Mesenchymal stem cell (in vitro differentiated cells and primary cell): ENCODE measurements around the gene MIDN.
A peak's percentile ranks its signal among the peaks of the same experiment; 100 is the strongest.

Experiments
- DNase-seq: peaks from one replicate; pipeline ENCODE4 v3.0.0-alpha.2; 2013
- H2AFZ ChIP-seq: one replicate; pipeline ENCODE4 v1.6.1; 2013; ENCODE audit warnings: low read depth, mild to moderate bottlenecking, control low read depth, inconsistent platforms, low read length, moderate library complexity
- H2AK5ac ChIP-seq: 2 replicates; pipeline ENCODE4 v1.6.1; 2013; ENCODE audit warnings: low read length, moderate library complexity, mild to moderate bottlenecking, inconsistent platforms; ENCODE audit not compliant: severe bottlenecking
- H2BK120ac ChIP-seq: one replicate; pipeline ENCODE4 v1.6.1; 2013; ENCODE audit warnings: low read depth, mild to moderate bottlenecking, inconsistent platforms, low read length, moderate library complexity
- H2BK12ac ChIP-seq, 2 experiments: one replicate each; pipeline ENCODE4 v1.6.1; 2013; ENCODE audit warnings: inconsistent platforms in 2 of 2, low read length in 2 of 2, mild to moderate bottlenecking in 2 of 2, moderate library complexity in 2 of 2, control low read depth in 1 of 2
- H2BK15ac ChIP-seq: one replicate; pipeline ENCODE4 v1.6.1; 2013; ENCODE audit warnings: mild to moderate bottlenecking, low read depth, inconsistent platforms; ENCODE audit not compliant: poor library complexity, severe bottlenecking
- H2BK5ac ChIP-seq: 2 replicates; pipeline ENCODE4 v1.6.1; 2013; ENCODE audit warnings: low read depth, mild to moderate bottlenecking, low read length, control low read depth, inconsistent platforms; ENCODE audit not compliant: poor library complexity, severe bottlenecking
- H3K14ac ChIP-seq, 2 experiments: one replicate each; pipeline ENCODE4 v1.6.1; 2013; ENCODE audit warnings: inconsistent platforms in 2 of 2, low read length in 2 of 2, control low read depth in 1 of 2, mild to moderate bottlenecking in 1 of 2, moderate library complexity in 1 of 2
- H3K18ac ChIP-seq, 2 experiments: one replicate each; pipeline ENCODE4 v1.6.1; 2013; ENCODE audit warnings: inconsistent platforms in 2 of 2, low read length in 2 of 2, control low read depth in 1 of 2, low read depth in 1 of 2, mild to moderate bottlenecking in 1 of 2
- H3K23ac ChIP-seq, 2 experiments: one replicate each; pipeline ENCODE4 v1.6.1; 2013; ENCODE audit warnings: inconsistent platforms in 2 of 2, low read length in 2 of 2, mild to moderate bottlenecking in 2 of 2, moderate library complexity in 2 of 2, control low read depth in 1 of 2
- H3K27ac ChIP-seq: 2 replicates; pipeline ENCODE4 v1.5.1; 2013; ENCODE audit warnings: mild to moderate bottlenecking, moderate library complexity, low read length, control low read depth, inconsistent platforms; ENCODE audit not compliant: poor library complexity, severe bottlenecking
- H3K27me3 ChIP-seq, 2 experiments: 2 replicates each; pipeline versions ENCODE4 v1.6.1 to v1.7.0; 2013; ENCODE audit warnings: low read length in 2 of 2, mild to moderate bottlenecking in 2 of 2, moderate library complexity in 2 of 2, control low read depth in 1 of 2, inconsistent platforms in 1 of 2; ENCODE audit not compliant: control insufficient read depth in 1 of 2, insufficient read depth in 1 of 2
- H3K36me3 ChIP-seq, 2 experiments: 2 replicates each; pipeline versions ENCODE4 v1.6.1 to v1.7.0; 2013; ENCODE audit warnings: low read length in 2 of 2, control low read depth in 1 of 2, inconsistent platforms in 1 of 2, low read depth in 1 of 2, mild to moderate bottlenecking in 1 of 2; ENCODE audit not compliant: insufficient read depth in 2 of 2, control insufficient read depth in 1 of 2
- H3K4ac ChIP-seq, 2 experiments: one replicate each; pipeline ENCODE4 v1.6.1; 2013; ENCODE audit warnings: inconsistent platforms in 2 of 2, low read length in 2 of 2, mild to moderate bottlenecking in 2 of 2, moderate library complexity in 2 of 2, control low read depth in 1 of 2, low read depth in 1 of 2
- H3K4me1 ChIP-seq: 2 replicates; pipeline ENCODE4 v1.6.1; 2013; ENCODE audit warnings: low read depth, low read length, control low read depth; ENCODE audit not compliant: control insufficient read depth, insufficient read depth
- H3K4me2 ChIP-seq: 2 replicates; pipeline ENCODE4 v1.6.1; 2013; ENCODE audit warnings: low read length, mild to moderate bottlenecking, inconsistent platforms; ENCODE audit not compliant: poor library complexity, severe bottlenecking
- H3K4me3 ChIP-seq, 2 experiments: 2 replicates each; pipeline versions ENCODE4 v1.5.1 to v1.7.0; 2013; ENCODE audit warnings: low read length in 2 of 2, mild to moderate bottlenecking in 2 of 2, control low read depth in 1 of 2, low read depth in 1 of 2; ENCODE audit not compliant: insufficient read depth in 1 of 2
- H3K79me1 ChIP-seq: replicated peaks from 2 replicates; pipeline ENCODE4 v1.6.1; 2013; ENCODE audit warnings: mild to moderate bottlenecking, control low read depth, low read length, inconsistent platforms; ENCODE audit not compliant: poor library complexity, severe bottlenecking
- H3K9ac ChIP-seq: 2 replicates; pipeline ENCODE4 v1.7.0; 2013; ENCODE audit warnings: mild to moderate bottlenecking, low read length, moderate library complexity
- H3K9me3 ChIP-seq: 2 replicates; pipeline ENCODE4 v1.7.0; 2013; ENCODE audit warnings: mild to moderate bottlenecking, low read length; ENCODE audit not compliant: control insufficient read depth
- H4K8ac ChIP-seq: one replicate; pipeline ENCODE4 v1.6.1; 2013; ENCODE audit warnings: inconsistent platforms, mild to moderate bottlenecking, low read length, moderate library complexity
- H4K91ac ChIP-seq: one replicate; pipeline ENCODE4 v1.6.1; 2013; ENCODE audit warnings: mild to moderate bottlenecking, low read length, inconsistent platforms
- WGBS: methylation state at CpG from one replicate; pipeline ENCODE4 v1.1.7; 2013; ENCODE audit warnings: mixed read lengths; 5-methylcytosine and 5-hydroxymethylcytosine counted together

The MIDN gene

DNA sequence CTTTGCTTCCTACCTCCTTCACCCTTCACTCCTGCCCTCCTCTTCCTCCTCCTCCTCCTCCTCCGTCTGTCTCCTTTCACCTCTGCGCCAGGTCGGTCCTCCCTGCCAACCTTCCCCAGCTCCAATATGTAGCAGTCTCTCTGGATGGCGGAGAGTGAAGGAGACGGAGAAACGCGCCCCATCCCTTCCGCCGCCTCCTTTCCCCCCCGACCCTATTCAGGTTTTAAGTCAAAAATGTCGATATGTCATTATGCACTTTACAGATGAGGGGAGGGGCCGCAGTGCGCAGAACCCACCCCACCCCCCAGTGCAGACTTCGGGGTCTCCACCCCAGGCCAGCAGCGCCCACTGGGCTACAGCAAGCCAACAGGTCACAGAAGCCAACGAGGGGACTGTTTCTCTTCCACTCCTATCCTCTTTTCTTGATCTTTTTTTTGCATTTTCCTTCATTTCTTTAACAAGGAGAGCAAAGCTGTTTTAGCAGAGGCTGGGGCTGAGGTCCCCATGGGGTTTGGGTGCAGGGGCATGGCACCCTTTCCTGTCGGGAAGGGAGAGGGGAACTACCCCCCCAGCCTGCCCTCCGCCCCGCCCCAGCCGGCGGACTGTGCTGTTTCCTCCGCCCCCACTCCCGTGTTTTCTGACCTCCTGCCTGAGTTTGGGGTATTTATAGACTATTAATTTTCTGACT, 9.2 kb downstream of the MIDN start:
- DNase-seq: no peak
- Histone ChIP-seq H2BK5ac (no peak overlapping the region), H3K23ac (peak overlapping the region in 1 of 2 experiments; percentile 19), H3K14ac (no peak overlapping the region), H3K27me3 (no peaks in the 10 kb centered on the region), H2AFZ (no peak overlapping the region), H3K18ac (peak overlapping the region in 1 of 2 experiments; percentile 71), H3K4me1 (peaks cover 81% of the 10 kb centered on the region), H3K4ac (no peak overlapping the region), H2AK5ac (no peak overlapping the region), H3K27ac (peak overlapping the region; percentile 57), H3K9me3 (no peaks in the 10 kb centered on the region), H3K4me3 (peak overlapping the region in 1 of 2 experiments; percentile 33), H4K8ac (peak overlapping the region; percentile 66), H3K9ac (peak overlapping the region; percentile 81), H4K91ac (no peak overlapping the region), H2BK12ac (no peak overlapping the region), H2BK15ac (no peak overlapping the region), H3K36me3 (peaks cover 43 to 66% of the 10 kb centered on the region in 2 experiments), H3K4me2 (no peak overlapping the region), H3K79me1 (peaks cover 4% of the 10 kb centered on the region), H2BK120ac (no peak overlapping the region)
- 77% methylated on average over 22 of the region's 23 CpGs for WGBS

DNA sequence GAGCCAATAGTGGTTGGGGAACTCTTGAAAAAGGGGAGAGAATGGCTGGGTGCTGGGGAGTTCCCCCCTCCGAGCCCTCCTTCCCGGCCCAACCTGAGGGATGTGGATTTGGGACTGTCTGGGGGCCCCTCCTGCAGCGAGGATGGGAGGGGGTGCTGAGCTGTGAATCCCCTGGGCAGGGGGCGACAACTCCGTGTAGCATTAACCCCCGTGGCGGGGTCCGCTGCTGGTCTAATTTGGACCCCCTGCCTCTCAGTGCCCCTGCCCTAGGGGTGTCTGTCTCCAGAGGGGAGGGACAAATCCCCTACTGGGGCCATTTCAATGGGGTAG, 9.7 kb downstream of the MIDN start:
- no peak overlapping the region for H3K4me2 ChIP-seq
- H3K4me1 ChIP-seq: peaks cover 86% of the 10 kb centered on the region
- 77% methylated on average over 5 of the region's 8 CpGs for WGBS
- H2AK5ac ChIP-seq: no peak overlapping the region
- H2BK5ac ChIP-seq: no peak overlapping the region
- DNase-seq: no peak
- no peak overlapping the region for H2BK12ac ChIP-seq
- H2BK15ac ChIP-seq: no peak overlapping the region
- peak overlapping the region; percentile 52 for H2BK120ac ChIP-seq
- H3K4ac ChIP-seq: no peak overlapping the region
- peaks cover 4% of the 10 kb centered on the region for H3K79me1 ChIP-seq
- no peaks in the 10 kb centered on the region for H3K27me3 ChIP-seq
- H3K9ac ChIP-seq: peak overlapping the region; percentile 81
- H3K14ac ChIP-seq: no peak overlapping the region
- H3K18ac ChIP-seq: no peak overlapping the region
- H3K9me3 ChIP-seq: no peaks in the 10 kb centered on the region
- peak overlapping the region; percentile 57 for H3K27ac ChIP-seq
- no peak overlapping the region for H2AFZ ChIP-seq
- H3K36me3 ChIP-seq: peaks cover 43 to 63% of the 10 kb centered on the region in 2 experiments
- H4K91ac ChIP-seq: no peak overlapping the region
- peak overlapping the region in 1 of 2 experiments; percentile 19 for H3K23ac ChIP-seq
- H4K8ac ChIP-seq: no peak overlapping the region
- no peak overlapping the region for H3K4me3 ChIP-seq

DNA sequence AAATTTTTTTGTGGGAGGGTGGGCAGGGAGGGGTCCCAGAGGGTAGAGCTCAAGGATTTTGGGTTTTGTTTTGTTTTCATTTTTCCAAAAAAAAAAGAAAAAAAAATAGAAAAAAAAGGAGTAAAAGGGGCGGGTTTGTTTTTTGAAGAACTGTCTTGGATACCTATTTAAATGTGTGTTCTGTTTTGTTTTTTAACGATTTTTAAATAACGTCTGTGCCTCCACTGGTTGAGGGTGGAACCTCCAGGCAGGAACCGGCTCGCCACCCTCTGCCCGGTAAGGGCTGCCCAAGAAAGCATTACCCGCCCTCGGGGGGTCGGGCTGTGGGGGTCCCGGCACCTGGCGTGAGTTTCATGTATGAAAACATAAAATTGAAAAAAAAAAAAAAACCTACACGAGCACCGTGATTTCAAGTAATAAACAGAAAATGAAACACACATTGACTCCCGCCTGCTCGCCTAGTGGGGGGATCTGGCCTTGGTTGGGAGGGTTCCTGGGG, 10.4 kb downstream of the MIDN start:
- H3K79me1 ChIP-seq: peaks cover 4% of the 10 kb centered on the region
- no peak overlapping the region for H3K4me2 ChIP-seq
- H3K27ac ChIP-seq: peak overlapping the region; percentile 70
- 35% methylated on average over 9 of the region's 15 CpGs for WGBS
- DNase-seq: no peak
- peaks cover 84% of the 10 kb centered on the region for H3K4me1 ChIP-seq
- H3K14ac ChIP-seq: no peak overlapping the region
- no peak overlapping the region for H2BK12ac ChIP-seq
- peak overlapping the region; percentile 59 for H4K8ac ChIP-seq
- peak overlapping the region; percentile 81 for H3K9ac ChIP-seq
- peaks cover 43 to 59% of the 10 kb centered on the region in 2 experiments for H3K36me3 ChIP-seq
- no peak overlapping the region for H3K4me3 ChIP-seq
- no peak overlapping the region for H2AFZ ChIP-seq
- peak overlapping the region; percentile 90 for H2AK5ac ChIP-seq
- no peak overlapping the region for H4K91ac ChIP-seq
- H3K9me3 ChIP-seq: no peaks in the 10 kb centered on the region
- no peak overlapping the region for H2BK5ac ChIP-seq
- H3K4ac ChIP-seq: no peak overlapping the region
- peak overlapping the region; percentile 40 to 92 for H3K18ac ChIP-seq
- H3K27me3 ChIP-seq: no peaks in the 10 kb centered on the region
- H2BK120ac ChIP-seq: peak overlapping the region; percentile 86
- no peak overlapping the region for H2BK15ac ChIP-seq
- no peak overlapping the region for H3K23ac ChIP-seq

DNA sequence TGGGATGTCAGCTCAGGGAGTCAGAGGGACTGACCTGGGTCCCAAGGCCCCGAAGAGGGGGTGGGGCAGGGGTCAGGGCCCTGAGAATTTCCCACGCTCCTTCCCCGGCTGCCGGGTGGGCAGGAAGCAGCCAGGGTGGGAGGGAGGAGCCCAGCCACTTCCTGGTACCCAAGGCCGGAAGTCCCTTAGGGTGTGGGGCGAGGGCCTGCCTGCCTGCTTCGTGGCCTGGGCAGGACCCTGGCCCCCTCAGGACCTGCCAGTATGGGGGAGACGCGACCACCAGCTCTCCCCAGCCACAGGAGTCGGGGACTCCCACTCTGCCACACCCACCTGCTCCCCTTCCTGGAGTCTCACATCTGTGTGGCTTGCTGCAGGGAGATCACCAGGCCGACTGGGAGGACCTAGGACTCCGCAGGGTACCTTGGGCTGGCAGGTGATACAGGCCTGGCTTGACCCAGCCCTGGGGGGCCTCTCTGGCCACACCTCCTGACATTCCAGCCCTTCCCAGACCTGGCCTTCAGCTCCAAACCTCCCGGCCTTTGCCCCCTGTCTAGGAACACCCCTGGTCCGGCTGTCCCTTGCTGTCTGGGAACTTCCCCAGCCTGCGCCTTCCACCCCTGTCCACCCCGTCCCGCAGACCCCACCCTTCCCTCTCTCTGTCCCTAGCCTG, 11.0 kb downstream of the MIDN start:
- Histone ChIP-seq H4K8ac (peak overlapping the region; percentile 59), H3K9me3 (no peaks in the 10 kb centered on the region), H3K4me3 (no peak overlapping the region), H3K27ac (peak overlapping the region; percentile 70), H2BK12ac (peak overlapping the region; percentile 27 to 52), H3K4ac (peak overlapping the region; percentile 60 to 73), H3K27me3 (no peaks in the 10 kb centered on the region), H2BK120ac (peak overlapping the region; percentile 86), H3K14ac (no peak overlapping the region), H2BK15ac (peak overlapping the region; percentile 52), H2AFZ (no peak overlapping the region), H3K18ac (peak overlapping the region; percentile 40 to 92), H3K36me3 (peaks cover 40 to 54% of the 10 kb centered on the region in 2 experiments), H3K9ac (peak overlapping the region; percentile 81), H2AK5ac (peak overlapping the region; percentile 90), H3K23ac (no peak overlapping the region), H3K4me1 (peaks cover 80% of the 10 kb centered on the region), H4K91ac (peak overlapping the region; percentile 92), H2BK5ac (no peak overlapping the region), H3K79me1 (peaks cover 4% of the 10 kb centered on the region), H3K4me2 (no peak overlapping the region)
- WGBS: 10% methylated on average over 17 of the region's 17 CpGs
- DNase-seq: peak; percentile 84
